Stomach (tissue), 9 donors: Measurements from ENCODE around the gene AGT. TPM values are rescaled to one million over a fixed set of nuclear protein-coding genes. Genes with fewer than 3 reads are reported as not detected.
A peak's percentile ranks its signal among the peaks of the same experiment; 100 is the strongest.

ENCODE experiments used
- DNase-seq, 2 donors: peaks; one replicate each; pipeline versions ENCODE4 v3.0.0 to v3.0.0-alpha.2; 2013 to 2019
- H3K27ac ChIP-seq, 5 donors: fragments of 200-600 bp in 4 of 5; sonication (generic) in 4 of 5; one replicate each; pipeline ENCODE4 v1.5.1; 2013 to 2019; ENCODE audit warnings: mild to moderate bottlenecking in 1 of 5, moderate library complexity in 1 of 5
- H3K27me3 ChIP-seq, 3 donors: fragments of 200-600 bp; sonication (generic); one replicate each; pipeline ENCODE4 v1.5.1; 2017 to 2019; ENCODE audit warnings: mixed run types in 1 of 3
- H3K36me3 ChIP-seq, 4 donors: fragments of 200-600 bp; sonication (generic); 1 replicate in 3 of 4; 2 replicates in 1 of 4; pipeline ENCODE4 v1.5.1; 2016 to 2019
- H3K4me1 ChIP-seq, 4 donors: fragments of 200-600 bp; sonication (generic); one replicate each; pipeline ENCODE4 v1.5.1; 2016 to 2019
- H3K4me3 ChIP-seq, 4 donors: fragments of 200-600 bp; sonication (generic) in 3 of 4; one replicate each; pipeline ENCODE4 v1.5.1; 2016 to 2019; ENCODE audit warnings: mild to moderate bottlenecking in 1 of 4
- H3K9me3 ChIP-seq, 4 donors: fragments of 200-600 bp; sonication (generic); one replicate each; pipeline ENCODE4 v1.5.1; 2016 to 2019
- EP300 ChIP-seq: sonication (generic); formaldehyde crosslinking; IDR thresholded peaks from one replicate; pipeline ENCODE4 v1.6.1; 2017; ENCODE audit warnings: antibody characterized with exemption
- POLR2A ChIP-seq, 4 donors: fragments of 450-650 bp; IDR thresholded peaks; one replicate each; pipeline ENCODE4 v1.6.1; 2016; ENCODE audit warnings: antibody characterized with exemption in 4 of 4, control low read depth in 2 of 4, mild to moderate bottlenecking in 1 of 4, moderate library complexity in 1 of 4
- POLR2AphosphoS5 ChIP-seq, 3 donors: sonication (generic); formaldehyde crosslinking; IDR thresholded peaks; one replicate each; pipeline ENCODE4 v1.6.1; 2016; ENCODE audit warnings: antibody characterized with exemption in 3 of 3
- WGBS, 5 donors: extraction: QIAGEN DNeasy Blood & Tissue Kit in 3 of 5; methylation state at CpG; one replicate each; pipeline versions ENCODE4 v1.1.5 to v1.1.7; 2013 to 2018; 5-methylcytosine and 5-hydroxymethylcytosine counted together
- intact Hi-C: fragments of 100-400 bp; cut with DNase I; formaldehyde crosslinking; loops from one replicate; pipeline ENCODE4 v1.15.1; 2023; ENCODE audit warnings: low total_unique reads
- polyA plus RNA-seq, 3 donors: library from polyadenylated mRNA; stranded (reverse); fragments of 200-250 nt; gene quantifications; one replicate each; pipeline ENCODE4 v1.2.3, GENCODE V29; 2013
- total RNA-seq, 5 donors: library from RNA; depleted of rRNA; stranded (reverse); fragments of >200 nt; gene quantifications; one replicate each; pipeline versions ENCODE4 v1.1.0 to v1.2.3, GENCODE V29; 2014 to 2016
- TF ChIP-seq, protein P1 (sequence below), 7 experiments: fragments of 450-650 bp in 4 of 7; fragments of 200-600 bp in 3 of 7; sonication (generic) in 3 of 7; IDR thresholded peaks; one replicate each; pipeline ENCODE4 v1.5.1; 2016 to 2019; ENCODE audit warnings: antibody characterized with exemption in 7 of 7, control low read depth in 2 of 7, mild to moderate bottlenecking in 1 of 7
- donor health status: healthy with polysubstance abuse.
- donor health status: Bipolar disorder and iron deficiency.
- donor health status: healthy.

AGT gene
- total and polyA plus RNA-seq, 8 donors = 0.29 to 9.9 (median 3.8) TPM; not detected in 2

GRCh38 chr1:230711245-230711644 is 2.7 kb downstream of the AGT start:
- no peaks in the 10 kb centered on the region for H3K36me3 ChIP-seq
- H3K4me3 ChIP-seq = no peak overlapping the region
- WGBS, 5 donors = 81 to 95% (median 93%) methylated on average over 2 to 3 of the region's 3 CpGs
- no peak for TF ChIP-seq POLR2AphosphoS5 (IDR thresholded peaks at IDR 0.05)
- TF ChIP-seq POLR2A (IDR thresholded peaks at IDR 0.05) = no peak
- no peak for TF ChIP-seq EP300
- TF ChIP-seq, protein P1, sequence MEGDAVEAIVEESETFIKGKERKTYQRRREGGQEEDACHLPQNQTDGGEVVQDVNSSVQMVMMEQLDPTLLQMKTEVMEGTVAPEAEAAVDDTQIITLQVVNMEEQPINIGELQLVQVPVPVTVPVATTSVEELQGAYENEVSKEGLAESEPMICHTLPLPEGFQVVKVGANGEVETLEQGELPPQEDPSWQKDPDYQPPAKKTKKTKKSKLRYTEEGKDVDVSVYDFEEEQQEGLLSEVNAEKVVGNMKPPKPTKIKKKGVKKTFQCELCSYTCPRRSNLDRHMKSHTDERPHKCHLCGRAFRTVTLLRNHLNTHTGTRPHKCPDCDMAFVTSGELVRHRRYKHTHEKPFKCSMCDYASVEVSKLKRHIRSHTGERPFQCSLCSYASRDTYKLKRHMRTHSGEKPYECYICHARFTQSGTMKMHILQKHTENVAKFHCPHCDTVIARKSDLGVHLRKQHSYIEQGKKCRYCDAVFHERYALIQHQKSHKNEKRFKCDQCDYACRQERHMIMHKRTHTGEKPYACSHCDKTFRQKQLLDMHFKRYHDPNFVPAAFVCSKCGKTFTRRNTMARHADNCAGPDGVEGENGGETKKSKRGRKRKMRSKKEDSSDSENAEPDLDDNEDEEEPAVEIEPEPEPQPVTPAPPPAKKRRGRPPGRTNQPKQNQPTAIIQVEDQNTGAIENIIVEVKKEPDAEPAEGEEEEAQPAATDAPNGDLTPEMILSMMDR (IDR thresholded peaks at IDR 0.05) = no peak
- intact Hi-C loops = no loop called here
- no peak overlapping the region for H3K27ac ChIP-seq
- H3K4me1 ChIP-seq = peaks cover 0 to 14% (median 12%) of the 10 kb centered on the region in 4 donors
- H3K9me3 ChIP-seq = no peaks in the 10 kb centered on the region
- no peaks in the 10 kb centered on the region for H3K27me3 ChIP-seq
- no peak for DNase-seq

GRCh38 chr1:230710543-230710904 is 3.4 kb downstream of the AGT start:
- TF ChIP-seq POLR2A (IDR thresholded peaks at IDR 0.05) (no peak), POLR2AphosphoS5 (IDR thresholded peaks at IDR 0.05) (no peak), EP300 (no peak)
- TF ChIP-seq, protein P1 (IDR thresholded peaks at IDR 0.05) = no peak
- H3K4me1 ChIP-seq = peaks cover 0 to 14% (median 12%) of the 10 kb centered on the region in 4 donors
- no peaks in the 10 kb centered on the region for H3K9me3 ChIP-seq
- no peaks in the 10 kb centered on the region for H3K36me3 ChIP-seq
- H3K4me3 ChIP-seq = no peak overlapping the region
- no peak for DNase-seq
- no peak overlapping the region for H3K27ac ChIP-seq
- intact Hi-C loops = no loop called here
- H3K27me3 ChIP-seq = no peaks in the 10 kb centered on the region
- WGBS, 5 donors = 93 to 98% (median 96%) methylated on average over 7 to 8 of the region's 8 CpGs

DNA sequence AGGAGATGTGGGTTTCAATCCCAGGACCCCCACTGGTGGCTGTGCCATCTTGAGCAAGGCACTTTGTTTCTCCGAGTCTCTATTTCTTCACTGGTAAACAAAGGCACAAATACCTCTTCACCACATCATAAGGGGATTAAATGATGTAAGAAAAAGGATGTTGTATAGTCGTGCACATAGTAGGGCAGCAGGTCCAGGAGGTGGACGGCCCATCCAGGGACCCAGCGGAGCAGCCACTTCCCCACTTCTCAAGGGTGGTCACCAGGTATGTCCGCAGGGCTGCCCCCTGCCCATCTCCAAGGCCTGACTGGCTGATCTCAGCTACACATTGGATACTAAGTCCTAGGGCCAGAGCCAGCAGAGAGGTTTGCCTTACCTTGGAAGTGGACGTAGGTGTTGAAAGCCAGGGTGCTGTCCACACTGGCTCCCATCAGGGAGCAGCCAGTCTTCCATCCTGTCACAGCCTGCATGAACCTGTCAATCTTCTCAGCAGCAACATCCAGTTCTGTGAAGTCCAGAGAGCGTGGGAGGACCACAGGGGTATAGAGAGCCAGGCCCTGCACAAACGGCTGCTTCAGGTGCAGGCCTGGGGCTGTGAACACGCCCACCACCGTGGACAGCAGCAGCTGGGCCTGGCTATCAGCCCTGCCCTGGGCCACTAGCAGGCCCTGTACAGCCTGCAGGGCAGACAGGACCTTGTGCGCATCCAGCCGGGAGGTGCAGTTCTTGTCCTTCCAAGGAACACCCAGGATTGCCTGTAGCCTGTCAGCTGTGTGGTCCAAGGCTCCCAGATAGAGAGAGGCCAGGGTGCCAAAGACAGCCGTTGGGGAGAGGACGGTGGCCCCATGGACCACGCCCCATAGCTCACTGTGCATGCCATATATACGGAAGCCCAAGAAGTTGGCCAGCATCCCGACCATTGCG is 4.0 kb downstream of the AGT start:
- peaks cover 0 to 14% (median 12%) of the 10 kb centered on the region in 4 donors for H3K4me1 ChIP-seq
- no peak overlapping the region for H3K27ac ChIP-seq
- no peak overlapping the region for H3K4me3 ChIP-seq
- no peaks in the 10 kb centered on the region for H3K27me3 ChIP-seq
- TF ChIP-seq, protein P1 (IDR thresholded peaks at IDR 0.05) = no peak
- TF ChIP-seq POLR2A (IDR thresholded peaks at IDR 0.05) (no peak), EP300 (no peak), POLR2AphosphoS5 (IDR thresholded peaks at IDR 0.05) (no peak)
- no peak for DNase-seq
- intact Hi-C loops = no loop called here
- 82 to 89% (median 83%) methylated on average over 14 to 18 of the region's 18 CpGs for WGBS, 5 donors
- no peaks in the 10 kb centered on the region for H3K9me3 ChIP-seq
- H3K36me3 ChIP-seq = no peaks in the 10 kb centered on the region

- Histone ChIP-seq H3K27me3 (no peaks in the 10 kb centered on the region), H3K4me3 (no peak overlapping the region), H3K9me3 (no peaks in the 10 kb centered on the region), H3K27ac (no peak overlapping the region), H3K4me1 (peaks cover 0 to 7% (median 5%) of the 10 kb centered on the region in 4 donors), H3K36me3 (no peaks in the 10 kb centered on the region)
- peak in 1 of 2 donors; percentile 59 for DNase-seq
- 62 to 73% (median 67%) methylated on average over 16 of the region's 16 CpGs for WGBS, 5 donors
- TF ChIP-seq EP300 (no peak), POLR2AphosphoS5 (IDR thresholded peaks at IDR 0.05) (no peak), POLR2A (IDR thresholded peaks at IDR 0.05) (no peak)
- TF ChIP-seq, protein P1 (IDR thresholded peaks at IDR 0.05) = no peak
- intact Hi-C loops = no loop called here
These were observed 5.0 kb downstream of the AGT start for GRCh38 chr1:230708631-230709580.
